Neural cell (in vitro differentiated cells): ENCODE measurements around the gene TLCD5. TPM values are rescaled to one million over a fixed set of nuclear protein-coding genes. Genes with fewer than 3 reads are reported as not detected.

ENCODE experiments used
- H2AFZ ChIP-seq: fragments of 200-600, 300-800 bp; sonication (generic), shearing (Covaris generic); 2 replicates; pipeline ENCODE4 v1.6.0; 2014; ENCODE audit warnings: low read depth, mild to moderate bottlenecking, antibody characterized with exemption, low read length, moderate library complexity
- H3F3A ChIP-seq: fragments of 200-600 bp; shearing (Covaris generic); 2 replicates; pipeline ENCODE4 v1.6.1; 2016; ENCODE audit warnings: mild to moderate bottlenecking, moderate library complexity, mixed read lengths, antibody characterized with exemption, low read length; ENCODE audit not compliant: insufficient read depth, poor library complexity, severe bottlenecking
- H3K27ac ChIP-seq: fragments of 200-600, 300-800 bp; sonication (generic), shearing (Covaris generic); 2 replicates; pipeline ENCODE4 v1.5.1; 2014; ENCODE audit warnings: mild to moderate bottlenecking, low read length, moderate library complexity
- H3K27me3 ChIP-seq: fragments of 300-800, 200-600 bp; sonication (generic), shearing (Covaris generic); 2 replicates; pipeline ENCODE4 v1.6.0; 2014; ENCODE audit warnings: mild to moderate bottlenecking, low read depth, low read length, moderate library complexity; ENCODE audit not compliant: insufficient read depth
- H3K36me3 ChIP-seq: fragments of 300-800, 200-600 bp; sonication (generic), shearing (Covaris generic); 2 replicates; pipeline ENCODE4 v1.5.1; 2014; ENCODE audit warnings: mild to moderate bottlenecking, antibody characterized with exemption, low read length, moderate library complexity; ENCODE audit not compliant: insufficient read depth
- H3K4me2 ChIP-seq: fragments of 300-800, 200-600 bp; sonication (generic), shearing (Covaris generic); 2 replicates; pipeline ENCODE4 v1.6.0; 2014; ENCODE audit warnings: mild to moderate bottlenecking, low read length
- H3K4me3 ChIP-seq: fragments of 300-800, 200-600 bp; sonication (generic), shearing (Covaris generic); 2 replicates; pipeline ENCODE4 v1.5.1; 2014; ENCODE audit warnings: mild to moderate bottlenecking, low read length, moderate library complexity
- H3K79me2 ChIP-seq: fragments of 200-600 bp; shearing (Covaris generic); replicated peaks from 2 replicates; pipeline ENCODE4 v1.6.0; 2014; ENCODE audit warnings: mild to moderate bottlenecking, low read length, moderate library complexity; ENCODE audit not compliant: insufficient read depth
- H3K9ac ChIP-seq: fragments of 300-800, 200-600 bp; sonication (generic), shearing (Covaris generic); 2 replicates; pipeline ENCODE4 v1.6.1; 2016; ENCODE audit warnings: mild to moderate bottlenecking, low read length, mixed read lengths
- H3K9me2 ChIP-seq: fragments of 200-600 bp; shearing (Covaris generic); 2 replicates; pipeline ENCODE4 v1.6.1; 2016; ENCODE audit warnings: mild to moderate bottlenecking, low read length, mixed read lengths; ENCODE audit not compliant: insufficient read depth
- H3K9me3 ChIP-seq: fragments of 200-600, 300-800 bp; sonication (generic), shearing (Covaris generic); 2 replicates; pipeline ENCODE4 v1.6.1; 2016; ENCODE audit warnings: mild to moderate bottlenecking, mixed run types, low read length, moderate library complexity, mixed read lengths
- H4K20me1 ChIP-seq: fragments of 200-600 bp; shearing (Covaris generic); 2 replicates; pipeline ENCODE4 v1.6.1; 2016; ENCODE audit warnings: mild to moderate bottlenecking, mixed run types; ENCODE audit not compliant: insufficient read depth
- EP300 ChIP-seq: fragments of 450-650 bp; conservative IDR thresholded peaks from 2 replicates; pipeline ENCODE4 v1.6.1; 2014; ENCODE audit warnings: antibody characterized with exemption, mild to moderate bottlenecking, moderate library complexity; ENCODE audit not compliant: poor library complexity, severe bottlenecking
- EZH2 ChIP-seq: fragments of 200-600, 300-800 bp; shearing (Covaris generic), sonication (generic); IDR thresholded peaks from 2 replicates; pipeline ENCODE4 v1.6.1; 2014; ENCODE audit warnings: antibody characterized with exemption, low read length, borderline replicate concordance, mild to moderate bottlenecking; ENCODE audit not compliant: insufficient read depth, poor library complexity, severe bottlenecking
- MXI1 ChIP-seq: fragments of 450-650 bp; conservative IDR thresholded peaks from 2 replicates; pipeline ENCODE4 v1.6.1; 2014; ENCODE audit warnings: antibody characterized with exemption, mild to moderate bottlenecking; ENCODE audit not compliant: poor library complexity, severe bottlenecking
- POLR2AphosphoS5 ChIP-seq: IDR thresholded peaks from 2 replicates; pipeline ENCODE4 v1.6.1; 2012
- RAD21 ChIP-seq: fragments of 450-650 bp; conservative IDR thresholded peaks from 2 replicates; pipeline ENCODE4 v1.6.1; 2014; ENCODE audit warnings: antibody characterized with exemption, mild to moderate bottlenecking, moderate library complexity
- SMC3 ChIP-seq: fragments of 450-650 bp; conservative IDR thresholded peaks from 2 replicates; pipeline ENCODE4 v1.6.1; 2014; ENCODE audit warnings: antibody characterized with exemption, mild to moderate bottlenecking, moderate library complexity; ENCODE audit not compliant: poor library complexity
- TAF1 ChIP-seq: IDR thresholded peaks from 2 replicates; pipeline ENCODE4 v1.6.1; 2012; ENCODE audit warnings: low read depth
- polyA plus RNA-seq: library from polyadenylated mRNA; depleted of rRNA; stranded (reverse); fragments of >200 nt; gene quantifications from 2 replicates; pipeline ENCODE4 v1.2.3, GENCODE V29; 2014
- small RNA-seq, 3 experiments: library from RNA; depleted of rRNA; stranded (forward); fragments of <200 nt; gene quantifications; one replicate each; pipeline ENCODE3, GENCODE V24; 2012
- TF ChIP-seq, protein P1 (sequence below): fragments of 450-650 bp; IDR thresholded peaks from 2 replicates; pipeline ENCODE4 v1.5.1; 2014; ENCODE audit warnings: antibody characterized with exemption, mild to moderate bottlenecking, moderate library complexity; ENCODE audit not compliant: poor library complexity, severe bottlenecking
- TF ChIP-seq, protein P2 (sequence below): IDR thresholded peaks from 2 replicates; pipeline ENCODE4 v1.6.1; 2012; ENCODE audit warnings: borderline replicate concordance

The TLCD5 gene
- polyA plus RNA-seq, 1 donor from 2014 or later: 31.1 TPM

- Histone ChIP-seq H3K9me2 (no peaks in the 10 kb centered on the region), H3K4me3 (no peak overlapping the region), H3K36me3 (no peaks in the 10 kb centered on the region), H3K27ac (no peak overlapping the region), H3K4me2 (no peak overlapping the region), H3K27me3 (no peaks in the 10 kb centered on the region), H3F3A (no peaks in the 10 kb centered on the region), H3K9me3 (peaks cover 3% of the 10 kb centered on the region), H3K79me2 (peaks cover 80% of the 10 kb centered on the region), H2AFZ (no peak overlapping the region), H3K9ac (no peak overlapping the region), H4K20me1 (no peaks in the 10 kb centered on the region)
- no peak for TF ChIP-seq TAF1
- TF ChIP-seq RAD21: no peak
- no peak for TF ChIP-seq EZH2
- no peak for TF ChIP-seq EP300
- TF ChIP-seq, protein P1, sequence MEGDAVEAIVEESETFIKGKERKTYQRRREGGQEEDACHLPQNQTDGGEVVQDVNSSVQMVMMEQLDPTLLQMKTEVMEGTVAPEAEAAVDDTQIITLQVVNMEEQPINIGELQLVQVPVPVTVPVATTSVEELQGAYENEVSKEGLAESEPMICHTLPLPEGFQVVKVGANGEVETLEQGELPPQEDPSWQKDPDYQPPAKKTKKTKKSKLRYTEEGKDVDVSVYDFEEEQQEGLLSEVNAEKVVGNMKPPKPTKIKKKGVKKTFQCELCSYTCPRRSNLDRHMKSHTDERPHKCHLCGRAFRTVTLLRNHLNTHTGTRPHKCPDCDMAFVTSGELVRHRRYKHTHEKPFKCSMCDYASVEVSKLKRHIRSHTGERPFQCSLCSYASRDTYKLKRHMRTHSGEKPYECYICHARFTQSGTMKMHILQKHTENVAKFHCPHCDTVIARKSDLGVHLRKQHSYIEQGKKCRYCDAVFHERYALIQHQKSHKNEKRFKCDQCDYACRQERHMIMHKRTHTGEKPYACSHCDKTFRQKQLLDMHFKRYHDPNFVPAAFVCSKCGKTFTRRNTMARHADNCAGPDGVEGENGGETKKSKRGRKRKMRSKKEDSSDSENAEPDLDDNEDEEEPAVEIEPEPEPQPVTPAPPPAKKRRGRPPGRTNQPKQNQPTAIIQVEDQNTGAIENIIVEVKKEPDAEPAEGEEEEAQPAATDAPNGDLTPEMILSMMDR: no peak
- TF ChIP-seq POLR2AphosphoS5: no peak
- TF ChIP-seq SMC3: no peak
- no peak for TF ChIP-seq MXI1
- TF ChIP-seq, protein P2, sequence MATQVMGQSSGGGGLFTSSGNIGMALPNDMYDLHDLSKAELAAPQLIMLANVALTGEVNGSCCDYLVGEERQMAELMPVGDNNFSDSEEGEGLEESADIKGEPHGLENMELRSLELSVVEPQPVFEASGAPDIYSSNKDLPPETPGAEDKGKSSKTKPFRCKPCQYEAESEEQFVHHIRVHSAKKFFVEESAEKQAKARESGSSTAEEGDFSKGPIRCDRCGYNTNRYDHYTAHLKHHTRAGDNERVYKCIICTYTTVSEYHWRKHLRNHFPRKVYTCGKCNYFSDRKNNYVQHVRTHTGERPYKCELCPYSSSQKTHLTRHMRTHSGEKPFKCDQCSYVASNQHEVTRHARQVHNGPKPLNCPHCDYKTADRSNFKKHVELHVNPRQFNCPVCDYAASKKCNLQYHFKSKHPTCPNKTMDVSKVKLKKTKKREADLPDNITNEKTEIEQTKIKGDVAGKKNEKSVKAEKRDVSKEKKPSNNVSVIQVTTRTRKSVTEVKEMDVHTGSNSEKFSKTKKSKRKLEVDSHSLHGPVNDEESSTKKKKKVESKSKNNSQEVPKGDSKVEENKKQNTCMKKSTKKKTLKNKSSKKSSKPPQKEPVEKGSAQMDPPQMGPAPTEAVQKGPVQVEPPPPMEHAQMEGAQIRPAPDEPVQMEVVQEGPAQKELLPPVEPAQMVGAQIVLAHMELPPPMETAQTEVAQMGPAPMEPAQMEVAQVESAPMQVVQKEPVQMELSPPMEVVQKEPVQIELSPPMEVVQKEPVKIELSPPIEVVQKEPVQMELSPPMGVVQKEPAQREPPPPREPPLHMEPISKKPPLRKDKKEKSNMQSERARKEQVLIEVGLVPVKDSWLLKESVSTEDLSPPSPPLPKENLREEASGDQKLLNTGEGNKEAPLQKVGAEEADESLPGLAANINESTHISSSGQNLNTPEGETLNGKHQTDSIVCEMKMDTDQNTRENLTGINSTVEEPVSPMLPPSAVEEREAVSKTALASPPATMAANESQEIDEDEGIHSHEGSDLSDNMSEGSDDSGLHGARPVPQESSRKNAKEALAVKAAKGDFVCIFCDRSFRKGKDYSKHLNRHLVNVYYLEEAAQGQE: no peak
These were observed 53.4 kb downstream of the TLCD5 start for GRCh38 chr11:120378474-120378873.

GRCh38 chr11:120381401-120381800, 56.3 kb downstream of the TLCD5 start:
- H3K4me2 ChIP-seq: no peak overlapping the region

More at GRCh38 chr11:120381401-120381800, 56.3 kb downstream of the TLCD5 start:
- Histone ChIP-seq H2AFZ (no peak overlapping the region), H3F3A (no peaks in the 10 kb centered on the region), H3K9me2 (no peaks in the 10 kb centered on the region), H3K36me3 (no peaks in the 10 kb centered on the region), H4K20me1 (no peaks in the 10 kb centered on the region), H3K79me2 (peaks cover 92% of the 10 kb centered on the region), H3K9me3 (peaks cover 3% of the 10 kb centered on the region), H3K27ac (no peak overlapping the region), H3K27me3 (no peaks in the 10 kb centered on the region), H3K4me3 (no peak overlapping the region), H3K9ac (no peak overlapping the region)
- TF ChIP-seq POLR2AphosphoS5 (no peak), RAD21 (no peak), EP300 (no peak)
- TF ChIP-seq, protein P1: no peak

Small RNA genes within 50 kb of the gene (small RNA-seq; reads per million reads assigned to genes)
- 603 to 2,584 (median 681) reads per million in 3 experiments for gene RF00100

Other genes with a start within 250 kb of the TLCD5 start
- 0.56 and 0.82 TPM in 2 replicates for gene TRIM29, start 187.2 kb upstream of the TLCD5 start, polyA plus RNA-seq
- 0.14 and 0.97 TPM in 2 replicates for gene OAF, start 114.3 kb upstream of the TLCD5 start, polyA plus RNA-seq
- not detected in 2 replicates for gene POU2F3, start 85.2 kb upstream of the TLCD5 start, polyA plus RNA-seq
- gene ARHGEF12, start 11.1 kb downstream of the TLCD5 start, polyA plus RNA-seq: 93.4 and 95.9 TPM in 2 replicates
- gene GRIK4, start 186.4 kb downstream of the TLCD5 start, polyA plus RNA-seq: 3.4 and 8.2 TPM in 2 replicates